ENCODE results near the gene RPRD1B.

GRCh38 chr20:38126932-38127621 is 93.5 kb downstream of the RPRD1B start:
- TF ChIP-seq, protein P1, sequence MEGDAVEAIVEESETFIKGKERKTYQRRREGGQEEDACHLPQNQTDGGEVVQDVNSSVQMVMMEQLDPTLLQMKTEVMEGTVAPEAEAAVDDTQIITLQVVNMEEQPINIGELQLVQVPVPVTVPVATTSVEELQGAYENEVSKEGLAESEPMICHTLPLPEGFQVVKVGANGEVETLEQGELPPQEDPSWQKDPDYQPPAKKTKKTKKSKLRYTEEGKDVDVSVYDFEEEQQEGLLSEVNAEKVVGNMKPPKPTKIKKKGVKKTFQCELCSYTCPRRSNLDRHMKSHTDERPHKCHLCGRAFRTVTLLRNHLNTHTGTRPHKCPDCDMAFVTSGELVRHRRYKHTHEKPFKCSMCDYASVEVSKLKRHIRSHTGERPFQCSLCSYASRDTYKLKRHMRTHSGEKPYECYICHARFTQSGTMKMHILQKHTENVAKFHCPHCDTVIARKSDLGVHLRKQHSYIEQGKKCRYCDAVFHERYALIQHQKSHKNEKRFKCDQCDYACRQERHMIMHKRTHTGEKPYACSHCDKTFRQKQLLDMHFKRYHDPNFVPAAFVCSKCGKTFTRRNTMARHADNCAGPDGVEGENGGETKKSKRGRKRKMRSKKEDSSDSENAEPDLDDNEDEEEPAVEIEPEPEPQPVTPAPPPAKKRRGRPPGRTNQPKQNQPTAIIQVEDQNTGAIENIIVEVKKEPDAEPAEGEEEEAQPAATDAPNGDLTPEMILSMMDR (IDR thresholded peaks at IDR 0.05; ENCODE audit: poor library complexity): no peak
- TF ChIP-seq EZH2phosphoT487 (IDR thresholded peaks at IDR 0.05; ENCODE audit: low read depth, severe bottlenecking, unreplicated experiment) (no peak), EZH2 (IDR thresholded peaks at IDR 0.05; ENCODE audit: borderline replicate concordance) (no peak)
